Caco-2 (cell line): Measurements from ENCODE around the gene LILRB1. TPM values are rescaled to one million over a fixed set of nuclear protein-coding genes. Genes with fewer than 3 reads are reported as not detected.
"Not testable (repeated sequence)": the region's sequence is repeated elsewhere in the genome, so short reads cannot be mapped to it uniquely, and the experiment has no call there.

ENCODE experiments used
- BruUV-seq: library from RNA; stranded (reverse); fragments of 400-500 nt; replicated peaks from 2 replicates; lab custom pipeline; 2021; lab: Mats Ljungman, UMichigan
- CTCF ChIA-PET: fragments of 300-600 bp; sonication (Branson Sonifier 250); formaldehyde crosslinking; loops from one replicate; lab custom pipeline; 2022; ENCODE audit warnings: antibody characterized with exemption; lab: Charles Lee
- POLR2A ChIA-PET: fragments of 300-600 bp; sonication (Branson Sonifier 250); formaldehyde crosslinking; loops from one replicate; lab custom pipeline; 2022; ENCODE audit warnings: antibody characterized with exemption; lab: Charles Lee
- DNase-seq, 2 experiments: peaks; one replicate each; pipeline versions ENCODE4 v3.0.0 to v3.0.0-alpha.2; 2020 to 2022
- H3K27me3 ChIP-seq: replicated peaks from 2 replicates; pipeline ENCODE4 v1.6.0; 2011; ENCODE audit warnings: low read length; ENCODE audit not compliant: control insufficient read depth, insufficient read depth
- H3K36me3 ChIP-seq: 2 replicates; pipeline ENCODE4 v1.5.1; 2011; ENCODE audit warnings: low read length; ENCODE audit not compliant: control insufficient read depth, insufficient read depth
- H3K4me1 ChIP-seq: fragments of 250-450 bp; sonication (Bioruptor Pico); 2 replicates; pipeline ENCODE4 v1.5.1; 2020; ENCODE audit warnings: mild to moderate bottlenecking
- H3K4me3 ChIP-seq: 2 replicates; pipeline ENCODE4 v1.5.1; 2011; ENCODE audit warnings: low read depth, mild to moderate bottlenecking, control low read depth, low read length
- H3K9me3 ChIP-seq: fragments of 250-450 bp; sonication (Bioruptor Pico); 2 replicates; pipeline ENCODE4 v1.5.1; 2020; ENCODE audit warnings: mild to moderate bottlenecking, moderate library complexity
- H3K27ac Mint-ChIP-seq: one replicate; pipeline ENCODE4 v1.8.0; 2022; ENCODE audit warnings: mixed read lengths; ENCODE audit not compliant: unreplicated experiment
- H3K27me3 Mint-ChIP-seq: one replicate; pipeline ENCODE4 v1.8.0; 2022; ENCODE audit warnings: mixed read lengths; ENCODE audit not compliant: insufficient read depth, unreplicated experiment
- H3K36me3 Mint-ChIP-seq: one replicate; pipeline ENCODE4 v1.8.0; 2022; ENCODE audit warnings: mild to moderate bottlenecking, mixed read lengths; ENCODE audit not compliant: insufficient read depth, unreplicated experiment
- H3K4me1 Mint-ChIP-seq: one replicate; pipeline ENCODE4 v1.8.0; 2022; ENCODE audit warnings: low read depth, mixed read lengths; ENCODE audit not compliant: unreplicated experiment
- H3K4me3 Mint-ChIP-seq: one replicate; pipeline ENCODE4 v1.8.0; 2022; ENCODE audit warnings: mild to moderate bottlenecking, moderate library complexity, mixed read lengths; ENCODE audit not compliant: unreplicated experiment
- H3K9me3 Mint-ChIP-seq: one replicate; pipeline ENCODE4 v1.8.0; 2022; ENCODE audit warnings: mixed read lengths; ENCODE audit not compliant: unreplicated experiment
- intact Hi-C: fragments of 100-400 bp; cut with micrococcal nuclease; formaldehyde crosslinking; loops from one replicate; pipeline ENCODE4 v1.10.0; 2022; ENCODE audit not compliant: unreplicated experiment
- total RNA-seq: library from RNA; stranded (reverse); gene quantifications from 2 replicates; pipeline ENCODE4 v1.2.3, GENCODE V29; 2022
- TF ChIP-seq, protein P1 (sequence below), 2 experiments: fragments of 200-600 bp in 1 of 2; IDR thresholded peaks; 1 replicate in 1 of 2; 2 replicates in 1 of 2; pipeline versions ENCODE4 v1.5.1 to v1.8.0; 2011 to 2022; ENCODE audit warnings: antibody characterized with exemption in 1 of 2, control low read depth in 1 of 2, inconsistent platforms in 1 of 2, low read depth in 1 of 2, low read length in 1 of 2, mild to moderate bottlenecking in 1 of 2, moderate library complexity in 1 of 2; ENCODE audit not compliant: insufficient read depth in 1 of 2, severe bottlenecking in 1 of 2, unreplicated experiment in 1 of 2

LILRB1 gene
- total RNA-seq, 1 experiment from 2014 or later, result not detected

DNA sequence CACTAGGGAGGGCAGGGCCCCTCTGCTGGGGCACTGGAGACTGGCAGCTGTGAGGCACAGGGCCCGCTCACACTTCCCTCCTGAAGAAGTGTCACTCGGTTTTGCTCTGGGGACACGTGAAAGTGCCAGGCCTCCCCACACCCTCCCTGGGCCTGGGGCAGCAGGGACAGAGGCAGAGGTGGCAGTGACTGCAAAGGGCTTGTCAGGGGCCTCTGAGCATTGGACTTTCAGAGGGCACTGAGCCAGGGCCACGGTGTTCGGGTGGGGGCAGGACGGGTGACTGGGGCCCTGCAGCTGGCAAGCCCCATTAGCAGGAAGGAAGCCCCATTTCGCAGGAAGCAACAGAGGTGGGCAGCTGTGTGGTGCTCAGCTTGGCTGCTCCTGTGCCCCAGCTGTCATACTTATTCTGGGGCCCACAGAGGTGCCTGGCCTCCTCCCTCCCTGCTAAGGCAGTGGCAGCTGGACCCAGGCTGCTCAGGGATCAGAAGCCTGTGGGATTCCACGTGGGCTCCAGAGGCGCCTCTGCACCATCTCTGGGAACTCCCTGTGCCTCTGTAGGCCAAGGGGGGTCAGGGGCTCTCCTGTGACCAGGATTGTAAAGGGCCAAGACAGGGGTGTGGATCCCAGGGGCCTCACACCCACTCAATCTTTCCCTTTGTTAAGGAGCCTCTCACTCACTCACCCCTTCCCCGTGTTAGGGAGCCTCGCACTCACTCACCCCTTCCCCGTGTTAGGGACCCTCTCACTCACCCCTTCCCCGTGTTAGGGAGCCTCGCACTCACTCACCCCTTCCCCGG is 5.2 kb upstream of the LILRB1 start:
- H3K9me3 ChIP-seq, intact Hi-C loops, H3K27me3 ChIP-seq, H3K36me3 Mint-ChIP-seq, H3K4me1 Mint-ChIP-seq, BruUV-seq, POLR2A ChIA-PET, H3K9me3 Mint-ChIP-seq, H3K4me1 ChIP-seq, H3K27ac Mint-ChIP-seq, H3K4me3 Mint-ChIP-seq, H3K4me3 ChIP-seq, H3K36me3 ChIP-seq, DNase-seq, CTCF ChIA-PET: not testable (repeated sequence)
- H3K27me3 Mint-ChIP-seq, result peaks cover 24% of the 10 kb centered on the region

DNA sequence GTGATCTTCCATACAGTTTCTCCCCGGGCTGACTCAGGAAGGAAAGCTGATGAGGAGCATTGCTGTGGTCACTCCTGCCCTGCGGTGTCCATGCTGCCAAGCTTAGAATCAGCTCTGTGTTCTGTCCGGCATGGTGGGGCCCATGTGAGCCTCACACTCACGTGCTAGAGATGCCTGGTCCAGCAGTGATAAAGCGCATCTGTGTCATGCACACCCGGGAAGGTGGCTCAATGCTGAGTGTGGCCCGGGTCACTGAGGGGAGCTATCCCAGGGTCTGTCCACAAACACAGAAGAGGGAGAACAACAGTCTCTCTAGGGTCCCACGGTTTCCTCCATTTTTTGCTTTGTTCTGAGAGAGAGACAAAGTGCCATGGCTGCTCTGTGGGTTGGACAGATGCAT is 3.5 kb upstream of the LILRB1 start:
- BruUV-seq, result no TSS peak
- Mint-ChIP-seq H3K36me3 (no peaks in the 10 kb centered on the region), H3K27ac (no peak overlapping the region), H3K27me3 (peaks cover 32% of the 10 kb centered on the region), H3K4me3 (no peak overlapping the region), H3K4me1 (no peaks in the 10 kb centered on the region), H3K9me3 (no peaks in the 10 kb centered on the region)
- Histone ChIP-seq H3K9me3 (0 out of 2 replicates have a peak, but pooled peaks cover 4% of the 10 kb centered on the region), H3K4me1 (no peaks in the 10 kb centered on the region), H3K27me3 (no peaks in the 10 kb centered on the region), H3K4me3 (no peak overlapping the region), H3K36me3 (no peaks in the 10 kb centered on the region)
- ChIA-PET CTCF (no interaction called here), POLR2A (no interaction called here)
- TF ChIP-seq, protein P1, sequence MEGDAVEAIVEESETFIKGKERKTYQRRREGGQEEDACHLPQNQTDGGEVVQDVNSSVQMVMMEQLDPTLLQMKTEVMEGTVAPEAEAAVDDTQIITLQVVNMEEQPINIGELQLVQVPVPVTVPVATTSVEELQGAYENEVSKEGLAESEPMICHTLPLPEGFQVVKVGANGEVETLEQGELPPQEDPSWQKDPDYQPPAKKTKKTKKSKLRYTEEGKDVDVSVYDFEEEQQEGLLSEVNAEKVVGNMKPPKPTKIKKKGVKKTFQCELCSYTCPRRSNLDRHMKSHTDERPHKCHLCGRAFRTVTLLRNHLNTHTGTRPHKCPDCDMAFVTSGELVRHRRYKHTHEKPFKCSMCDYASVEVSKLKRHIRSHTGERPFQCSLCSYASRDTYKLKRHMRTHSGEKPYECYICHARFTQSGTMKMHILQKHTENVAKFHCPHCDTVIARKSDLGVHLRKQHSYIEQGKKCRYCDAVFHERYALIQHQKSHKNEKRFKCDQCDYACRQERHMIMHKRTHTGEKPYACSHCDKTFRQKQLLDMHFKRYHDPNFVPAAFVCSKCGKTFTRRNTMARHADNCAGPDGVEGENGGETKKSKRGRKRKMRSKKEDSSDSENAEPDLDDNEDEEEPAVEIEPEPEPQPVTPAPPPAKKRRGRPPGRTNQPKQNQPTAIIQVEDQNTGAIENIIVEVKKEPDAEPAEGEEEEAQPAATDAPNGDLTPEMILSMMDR (IDR thresholded peaks at IDR 0.05; ENCODE audit: insufficient read depth in 1 of 2, low read depth in 1 of 2, low read length in 1 of 2, severe bottlenecking in 1 of 2, unreplicated experiment in 1 of 2), result no peak
- intact Hi-C loops, result no loop called here
- DNase-seq, result no peak

DNA sequence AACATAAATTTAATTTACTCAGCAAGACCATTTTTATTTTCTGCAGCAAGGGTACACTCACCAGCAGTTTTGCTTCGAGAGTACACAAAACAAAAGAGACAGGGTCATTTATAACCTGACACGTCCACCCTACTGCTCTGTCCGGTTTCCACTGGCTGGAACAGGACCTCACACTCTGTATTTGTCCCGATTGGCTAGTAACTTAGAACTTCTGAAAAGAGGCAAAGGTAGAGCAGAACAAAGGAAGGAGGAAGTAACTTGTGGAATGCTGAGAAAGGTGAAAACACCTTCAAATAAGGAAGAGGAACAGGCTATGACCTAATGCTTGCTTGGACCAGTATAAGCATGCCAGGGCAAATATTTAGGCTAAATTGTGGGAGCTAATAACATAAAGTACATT is 2.4 kb upstream of the LILRB1 start:
- H3K27ac Mint-ChIP-seq, H3K27me3 ChIP-seq, H3K4me3 Mint-ChIP-seq, CTCF ChIA-PET, H3K36me3 ChIP-seq, H3K4me3 ChIP-seq, H3K36me3 Mint-ChIP-seq, BruUV-seq, POLR2A ChIA-PET, DNase-seq, H3K9me3 Mint-ChIP-seq, H3K4me1 ChIP-seq, intact Hi-C loops, H3K4me1 Mint-ChIP-seq, H3K9me3 ChIP-seq: not testable (repeated sequence)
- H3K27me3 Mint-ChIP-seq, result peaks cover 30% of the 10 kb centered on the region

DNA sequence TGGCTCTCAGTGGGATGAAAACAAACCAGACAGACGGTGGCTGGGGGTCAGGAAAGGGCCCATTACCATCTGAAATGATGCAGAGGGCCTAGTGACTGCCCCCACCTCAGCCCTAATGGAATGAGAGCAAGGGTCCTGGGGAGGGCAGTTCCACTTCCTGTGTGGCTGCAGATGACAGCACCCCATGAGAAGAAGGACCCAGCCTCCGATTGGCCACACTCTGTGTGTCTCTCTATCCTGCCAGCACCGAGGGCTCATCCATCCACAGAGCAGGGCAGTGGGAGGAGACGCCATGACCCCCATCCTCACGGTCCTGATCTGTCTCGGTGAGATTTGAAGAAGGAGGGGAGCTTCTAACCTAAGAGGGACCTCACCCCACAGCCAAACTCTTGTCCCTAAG is 498 bp downstream of the LILRB1 start:
- CTCF ChIA-PET, result no interaction called here
- H3K9me3 Mint-ChIP-seq, result no peaks in the 10 kb centered on the region
- Histone ChIP-seq H3K9me3 (0 out of 2 replicates have a peak, but pooled peaks cover 4% of the 10 kb centered on the region), H3K4me1 (no peaks in the 10 kb centered on the region), H3K4me3 (no peak overlapping the region), H3K36me3 (no peaks in the 10 kb centered on the region), H3K27me3 (no peaks in the 10 kb centered on the region; the same call in 1 of the 2 replicates)
- DNase-seq, result no peak
- H3K27me3 Mint-ChIP-seq, result peaks cover 23% of the 10 kb centered on the region
- TF ChIP-seq, protein P1 (IDR thresholded peaks at IDR 0.05; ENCODE audit: insufficient read depth in 1 of 2, low read depth in 1 of 2, low read length in 1 of 2, severe bottlenecking in 1 of 2, unreplicated experiment in 1 of 2), result no peak
- no peaks in the 10 kb centered on the region for H3K4me1 Mint-ChIP-seq
- POLR2A ChIA-PET, result no interaction called here
- no peak overlapping the region for H3K4me3 Mint-ChIP-seq
- no peaks in the 10 kb centered on the region for H3K36me3 Mint-ChIP-seq
- no peak overlapping the region for H3K27ac Mint-ChIP-seq
- no TSS peak for BruUV-seq
- intact Hi-C loops, result loop anchor here (5.0 kb wide), 1 partner anchor 333 kb away; no protein-coding TSS in a partner anchor

DNA sequence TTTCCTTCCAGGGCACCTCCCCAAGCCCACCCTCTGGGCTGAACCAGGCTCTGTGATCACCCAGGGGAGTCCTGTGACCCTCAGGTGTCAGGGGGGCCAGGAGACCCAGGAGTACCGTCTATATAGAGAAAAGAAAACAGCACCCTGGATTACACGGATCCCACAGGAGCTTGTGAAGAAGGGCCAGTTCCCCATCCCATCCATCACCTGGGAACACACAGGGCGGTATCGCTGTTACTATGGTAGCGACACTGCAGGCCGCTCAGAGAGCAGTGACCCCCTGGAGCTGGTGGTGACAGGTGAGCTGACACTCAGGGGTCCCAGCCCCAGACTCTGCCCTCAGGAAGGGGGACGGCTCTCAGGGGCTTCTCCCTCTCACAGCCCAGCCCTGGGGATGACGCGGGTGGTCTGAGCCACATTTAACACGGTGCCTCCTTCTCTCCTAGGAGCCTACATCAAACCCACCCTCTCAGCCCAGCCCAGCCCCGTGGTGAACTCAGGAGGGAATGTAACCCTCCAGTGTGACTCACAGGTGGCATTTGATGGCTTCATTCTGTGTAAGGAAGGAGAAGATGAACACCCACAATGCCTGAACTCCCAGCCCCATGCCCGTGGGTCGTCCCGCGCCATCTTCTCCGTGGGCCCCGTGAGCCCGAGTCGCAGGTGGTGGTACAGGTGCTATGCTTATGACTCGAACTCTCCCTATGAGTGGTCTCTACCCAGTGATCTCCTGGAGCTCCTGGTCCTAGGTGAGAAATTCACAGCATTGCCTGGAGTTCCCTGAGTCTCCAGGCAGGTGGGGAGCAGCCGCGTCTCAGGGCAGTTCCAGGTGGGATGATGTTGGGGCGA is 1.4 kb downstream of the LILRB1 start:
- CTCF ChIA-PET, BruUV-seq, H3K36me3 ChIP-seq, H3K4me1 Mint-ChIP-seq, H3K4me3 Mint-ChIP-seq, H3K27me3 ChIP-seq, H3K4me1 ChIP-seq, H3K4me3 ChIP-seq, H3K9me3 Mint-ChIP-seq, DNase-seq, H3K9me3 ChIP-seq, H3K27ac Mint-ChIP-seq, H3K36me3 Mint-ChIP-seq, POLR2A ChIA-PET: not testable (repeated sequence)
- intact Hi-C loops, result loop anchor here (5.0 kb wide), 1 partner anchor 334 kb away; no protein-coding TSS in a partner anchor
- H3K27me3 Mint-ChIP-seq, result peaks cover 19% of the 10 kb centered on the region
